Measurements from ENCODE around the gene PPP2R1A.

Gene PPP2R1A

GRCh38 chr19:52211203-52211602 is 21.4 kb downstream of the PPP2R1A start:
- Histone ChIP-seq H3K36me3 (peaks cover 63 to 100% (median 82%) of the 10 kb centered on the region in 3 donors), H3K4me3 (no peak overlapping the region), H3K4me1 (peaks cover 0 to 14% (median 4%) of the 10 kb centered on the region in 4 donors), H3K27ac (no peak overlapping the region), H3K9me3 (no peaks in the 10 kb centered on the region), H3K27me3 (no peaks in the 10 kb centered on the region)
- intact Hi-C loops (cut with DNase I; ENCODE audit: low total_unique reads) = no loop called here
- no peak for TF ChIP-seq CTCF (IDR thresholded peaks at IDR 0.05)
- DNase-seq = peak in 1 of 2 donors; percentile 60

- Histone ChIP-seq H3K4me3 (no peak overlapping the region), H3K4me1 (peaks cover 0 to 14% (median 4%) of the 10 kb centered on the region in 4 donors), H3K27ac (no peak overlapping the region), H3K9me3 (no peaks in the 10 kb centered on the region), H3K36me3 (peaks cover 63 to 100% (median 82%) of the 10 kb centered on the region in 3 donors), H3K27me3 (no peaks in the 10 kb centered on the region)
- intact Hi-C loops (cut with DNase I; ENCODE audit: low total_unique reads) = no loop called here
- TF ChIP-seq CTCF (IDR thresholded peaks at IDR 0.05) = no peak
- DNase-seq = peak in 1 of 2 donors; percentile 16
These were observed 22.2 kb downstream of the PPP2R1A start for GRCh38 chr19:52211926-52212571.

GRCh38 chr19:52212572-52213255 is 22.9 kb downstream of the PPP2R1A start:
- peak in 1 of 2 donors; percentile 53 for DNase-seq
- Histone ChIP-seq H3K27ac (no peak overlapping the region), H3K27me3 (no peaks in the 10 kb centered on the region), H3K9me3 (no peaks in the 10 kb centered on the region), H3K4me1 (peaks cover 0 to 14% (median 4%) of the 10 kb centered on the region in 4 donors), H3K36me3 (peaks cover 66 to 100% (median 82%) of the 10 kb centered on the region in 3 donors), H3K4me3 (no peak overlapping the region)
- TF ChIP-seq CTCF (IDR thresholded peaks at IDR 0.05) = no peak
- intact Hi-C loops (cut with DNase I; ENCODE audit: low total_unique reads) = no loop called here

GRCh38 chr19:52214241-52214640 is 24.4 kb downstream of the PPP2R1A start:
- peaks cover 0 to 7% (median under 1%) of the 10 kb centered on the region in 4 donors for H3K4me1 ChIP-seq
- DNase-seq = no peak
- intact Hi-C loops (cut with DNase I; ENCODE audit: low total_unique reads) = no loop called here
- no peak overlapping the region for H3K27ac ChIP-seq
- H3K9me3 ChIP-seq = no peaks in the 10 kb centered on the region
- TF ChIP-seq CTCF (IDR thresholded peaks at IDR 0.05) = no peak
- H3K36me3 ChIP-seq = peaks cover 80 to 100% (median 88%) of the 10 kb centered on the region in 3 donors
- no peaks in the 10 kb centered on the region for H3K27me3 ChIP-seq
- no peak overlapping the region for H3K4me3 ChIP-seq

- H3K4me3 ChIP-seq = no peak overlapping the region
- no peak overlapping the region for H3K27ac ChIP-seq
- peaks cover 97 to 100% (median 99%) of the 10 kb centered on the region in 3 donors for H3K36me3 ChIP-seq
- no peak for DNase-seq
- TF ChIP-seq CTCF (IDR thresholded peaks at IDR 0.05) = no peak
- no peaks in the 10 kb centered on the region for H3K27me3 ChIP-seq
- no peaks in the 10 kb centered on the region for H3K4me1 ChIP-seq
- intact Hi-C loops (cut with DNase I; ENCODE audit: low total_unique reads) = loop anchor here (5.0 kb wide), 1 partner anchor 69 kb away; no protein-coding TSS in a partner anchor
- no peaks in the 10 kb centered on the region for H3K9me3 ChIP-seq
These were observed 26.5 kb downstream of the PPP2R1A start for GRCh38 chr19:52216401-52216800.

All from tibial artery (tissue), 4 donors.